Measurements from ENCODE around the gene KRTAP19-3. TPM values are rescaled to one million over a fixed set of nuclear protein-coding genes. Genes with fewer than 3 reads are reported as not detected.

Gene KRTAP19-3
- total RNA-seq, 1 donor from 2014 or later, result not detected

GRCh38 chr21:30479259-30479658 is 12.6 kb downstream of the KRTAP19-3 start:
- TF ChIP-seq CTCF (IDR thresholded peaks at IDR 0.05; ENCODE audit: borderline replicate concordance), result no peak
- no peaks in the 10 kb centered on the region for H3K27me3 ChIP-seq (ENCODE audit: low read depth)
- H3K36me3 ChIP-seq, result no peaks in the 10 kb centered on the region
- no peak overlapping the region for H3K4me3 ChIP-seq
- H3K9me3 ChIP-seq (replicated peaks), result no peaks in the 10 kb centered on the region
- intact Hi-C loops (cut with micrococcal nuclease), result no loop called here
- peak overlapping the region; percentile 30 for H3K27ac ChIP-seq (replicated peaks)
- no peak for DNase-seq
- peaks cover 9% of the 10 kb centered on the region for H3K4me1 ChIP-seq

- H3K4me3 ChIP-seq, result no peak overlapping the region
- H3K36me3 ChIP-seq, result no peaks in the 10 kb centered on the region
- intact Hi-C loops (cut with micrococcal nuclease), result no loop called here
- H3K9me3 ChIP-seq (replicated peaks), result no peaks in the 10 kb centered on the region
- TF ChIP-seq CTCF (IDR thresholded peaks at IDR 0.05; ENCODE audit: borderline replicate concordance), result no peak
- H3K27ac ChIP-seq (replicated peaks), result no peak overlapping the region
- no peaks in the 10 kb centered on the region for H3K27me3 ChIP-seq (ENCODE audit: low read depth)
- no peak for DNase-seq
- peaks cover 9% of the 10 kb centered on the region for H3K4me1 ChIP-seq
These were observed 13.8 kb downstream of the KRTAP19-3 start for GRCh38 chr21:30478004-30478403.

- Histone ChIP-seq H3K27me3 (ENCODE audit: low read depth) (no peaks in the 10 kb centered on the region), H3K27ac (replicated peaks) (no peak overlapping the region), H3K4me1 (no peaks in the 10 kb centered on the region), H3K36me3 (no peaks in the 10 kb centered on the region), H3K9me3 (replicated peaks) (no peaks in the 10 kb centered on the region), H3K4me3 (no peak overlapping the region)
- DNase-seq, result no peak
- TF ChIP-seq CTCF (IDR thresholded peaks at IDR 0.05; ENCODE audit: borderline replicate concordance), result no peak
- intact Hi-C loops (cut with micrococcal nuclease), result no loop called here
These were observed 22.7 kb downstream of the KRTAP19-3 start for GRCh38 chr21:30468900-30469714.

GRCh38 chr21:30463713-30464112 is 28.1 kb downstream of the KRTAP19-3 start:
- peak; percentile 9 for TF ChIP-seq CTCF (IDR thresholded peaks at IDR 0.05; ENCODE audit: borderline replicate concordance)
- Histone ChIP-seq H3K27ac (replicated peaks) (no peak overlapping the region), H3K36me3 (no peaks in the 10 kb centered on the region), H3K4me3 (no peak overlapping the region), H3K4me1 (no peaks in the 10 kb centered on the region), H3K9me3 (replicated peaks) (no peaks in the 10 kb centered on the region), H3K27me3 (ENCODE audit: low read depth) (no peaks in the 10 kb centered on the region)
- intact Hi-C loops (cut with micrococcal nuclease), result no loop called here
- DNase-seq, result no peak

- Histone ChIP-seq H3K4me1 (no peaks in the 10 kb centered on the region), H3K36me3 (no peaks in the 10 kb centered on the region), H3K27me3 (ENCODE audit: low read depth) (no peaks in the 10 kb centered on the region), H3K4me3 (no peak overlapping the region), H3K27ac (replicated peaks) (no peak overlapping the region), H3K9me3 (replicated peaks) (no peaks in the 10 kb centered on the region)
- intact Hi-C loops (cut with micrococcal nuclease), result no loop called here
- no peak for DNase-seq
- TF ChIP-seq CTCF (IDR thresholded peaks at IDR 0.05; ENCODE audit: borderline replicate concordance), result no peak
These were observed 43.3 kb downstream of the KRTAP19-3 start for GRCh38 chr21:30448514-30448913.
